K562 (cell line): ENCODE results near the gene SNX17. TPM values are rescaled to one million over a fixed set of nuclear protein-coding genes. Genes with fewer than 3 reads are reported as not detected.
A peak's percentile ranks its signal among the peaks of the same experiment; 100 is the strongest.

Experiments used
- DNMT1 ChIP-seq: fragments of 450-650 bp; IDR thresholded peaks from 2 replicates; pipeline ENCODE4 v1.6.1; 2016; ENCODE audit warnings: antibody characterized with exemption, mild to moderate bottlenecking
- E2F5 ChIP-seq: sonication (generic); formaldehyde crosslinking; IDR thresholded peaks from 2 replicates; pipeline ENCODE4 v1.8.0; 2022; ENCODE audit warnings: mild to moderate bottlenecking, missing genetic modification reagents
- ETS2 ChIP-seq: IDR thresholded peaks from 2 replicates; pipeline ENCODE4 v1.6.1; 2016; ENCODE audit warnings: borderline replicate concordance, missing genetic modification characterization, mild to moderate bottlenecking, moderate library complexity, missing compliant biosample characterization; ENCODE audit not compliant: poor library complexity, severe bottlenecking
- FIP1L1 ChIP-seq: fragments of 200-400 bp; formaldehyde crosslinking; IDR thresholded peaks from 2 replicates; pipeline ENCODE4 v1.6.1; 2018; ENCODE audit warnings: mild to moderate bottlenecking, low read depth, low read length; ENCODE audit not compliant: poor library complexity, severe bottlenecking
- MAFF ChIP-seq: IDR thresholded peaks from 2 replicates; pipeline ENCODE4 v1.6.1; 2012; ENCODE audit warnings: low read length, improper control_type of control experiment
- NFE2 ChIP-seq: IDR thresholded peaks from 2 replicates; pipeline ENCODE4 v1.6.1; 2014; ENCODE audit warnings: antibody characterized with exemption, low read depth
- NUFIP1 ChIP-seq: fragments of 450-650 bp; IDR thresholded peaks from 2 replicates; pipeline ENCODE4 v1.6.1; 2018; ENCODE audit not compliant: partially characterized antibody
- SIN3B ChIP-seq: fragments of 450-650 bp; IDR thresholded peaks from 2 replicates; pipeline ENCODE4 v1.6.1; 2017; ENCODE audit warnings: low read depth, mild to moderate bottlenecking, moderate library complexity
- SIX5 ChIP-seq, 2 experiments: IDR thresholded peaks; 2 replicates each; pipeline ENCODE4 v1.6.1; 2011; ENCODE audit warnings: low read length in 2 of 2, borderline replicate concordance in 1 of 2, low read depth in 1 of 2, mild to moderate bottlenecking in 1 of 2, moderate library complexity in 1 of 2; ENCODE audit not compliant: insufficient read depth in 1 of 2
- SREBF2 ChIP-seq: sonication (generic); formaldehyde crosslinking; IDR thresholded peaks from 2 replicates; pipeline ENCODE4 v1.4.0; 2020; ENCODE audit warnings: mild to moderate bottlenecking, missing genetic modification reagents
- TCFL5 ChIP-seq: fragments of 250-450 bp; sonication (Bioruptor Pico); conservative IDR thresholded peaks from 2 replicates; pipeline ENCODE4 v1.6.1; 2021; ENCODE audit warnings: mild to moderate bottlenecking, moderate library complexity, matching md5 sums
- TEAD2 ChIP-seq: fragments of 450-650 bp; IDR thresholded peaks from 2 replicates; pipeline ENCODE4 v1.6.1; 2016; ENCODE audit warnings: missing genetic modification characterization, control low read depth, missing compliant biosample characterization
- ZBTB12 ChIP-seq: fragments of 250-450 bp; sonication (Bioruptor Pico); IDR thresholded peaks from 2 replicates; pipeline ENCODE4 v1.4.0; 2020
- ZBTB26 ChIP-seq: fragments of 450-650 bp; formaldehyde crosslinking; IDR thresholded peaks from 2 replicates; pipeline ENCODE4 v1.4.0; 2022; ENCODE audit warnings: missing genetic modification characterization
- ZMIZ1 ChIP-seq, 2 experiments: fragments of 150-350 bp in 1 of 2; IDR thresholded peaks; 2 replicates each; pipeline ENCODE4 v1.6.1; 2012 to 2016; ENCODE audit warnings: low read depth in 2 of 2, low read length in 2 of 2, mild to moderate bottlenecking in 1 of 2, moderate library complexity in 1 of 2
- ZNF324 ChIP-seq: fragments of 250-450 bp; sonication (Bioruptor Pico); IDR thresholded peaks from 2 replicates; pipeline ENCODE4 v1.4.0; 2020; ENCODE audit warnings: mild to moderate bottlenecking
- ZSCAN32 ChIP-seq: fragments of 450-650 bp; formaldehyde crosslinking; IDR thresholded peaks from 2 replicates; pipeline ENCODE4 v1.4.0; 2020; ENCODE audit warnings: mild to moderate bottlenecking, moderate library complexity
- polyA plus RNA-seq, 8 experiments: library from polyadenylated mRNA; depleted of rRNA in 4 of 8; stranded (reverse) in 5 of 8; unstranded in 3 of 8; fragments of >200 nt; fragmentation: Nextera tagmentation in 2 of 8; fragmentation: Illumina TruSeq in 1 of 8; extraction: Ambion mirVana in 2 of 8; extraction: Trizol in 1 of 8; gene quantifications; 2 replicates each; pipeline versions ENCODE4 v1.2.1 to v1.2.3, GENCODE V29; 2011 to 2014; ENCODE audit warnings: inconsistent platforms in 1 of 8, missing spikeins in 1 of 8
- total RNA-seq, 7 experiments: library from RNA; depleted of rRNA in 6 of 7; stranded (reverse); fragments of >200 nt in 6 of 7; fragmentation: Illumina TruSeq in 2 of 7; extraction: Trizol in 2 of 7; gene quantifications; 2 replicates each; pipeline versions ENCODE4 v1.2.1 to v1.2.3, GENCODE V29; 2011 to 2021; ENCODE audit warnings: low replicate concordance in 1 of 7
- TF ChIP-seq, protein P1 (sequence below): IDR thresholded peaks from 3 replicates; pipeline ENCODE4 v1.6.1; 2011; ENCODE audit warnings: borderline replicate concordance, mild to moderate bottlenecking; ENCODE audit not compliant: insufficient read length, insufficient read depth

SNX17 gene
- total and polyA plus RNA-seq, 9 of the 15 experiments (the other 6 are each of a cell fraction or from before 2014, with no cell fraction given): 3.0 to 75.7 (median 54.6) TPM

DNA sequence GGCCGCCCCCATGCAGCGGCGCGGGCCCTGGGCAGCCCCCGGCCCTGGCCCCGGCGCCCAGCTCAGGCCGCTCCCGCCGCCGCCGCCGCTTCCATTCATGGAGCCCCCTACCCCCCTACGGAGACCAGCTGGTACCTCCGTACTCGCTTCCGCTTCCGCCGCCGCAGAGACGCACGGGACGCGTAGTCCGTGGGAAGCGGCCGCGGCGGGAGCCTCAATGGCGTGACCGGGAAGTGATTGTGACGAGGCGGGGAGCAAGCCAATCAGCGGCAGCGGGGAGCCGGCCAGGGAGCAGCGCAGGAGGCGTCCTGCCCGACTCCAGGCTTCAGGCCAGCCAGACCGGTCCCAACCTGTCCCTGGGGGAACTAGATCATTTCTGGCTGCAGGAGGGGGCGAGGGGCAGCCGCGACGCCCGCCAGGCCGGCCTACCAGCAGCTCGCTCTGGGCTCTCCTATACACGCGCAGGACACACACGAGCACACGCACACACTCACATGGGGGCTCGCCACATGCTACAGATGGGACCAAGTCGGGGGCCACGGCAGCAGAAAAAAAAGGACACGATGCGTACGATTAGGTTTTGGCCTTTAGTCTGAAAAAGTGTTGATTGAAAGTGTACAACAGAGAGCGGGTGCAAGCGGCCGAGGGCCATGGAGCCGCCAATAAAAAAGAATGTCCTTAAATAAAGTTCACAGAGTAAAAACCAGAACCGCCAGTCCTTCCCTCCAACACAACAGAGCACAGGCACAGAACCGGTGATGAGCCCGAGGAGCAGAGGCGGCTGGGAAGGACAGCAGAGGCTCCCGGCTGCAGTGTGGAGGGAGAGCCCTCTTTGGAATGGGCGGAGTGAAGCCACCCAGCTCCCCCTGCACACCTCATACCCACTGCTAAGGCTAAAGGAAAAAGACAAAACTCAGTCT lies 10.5 kb downstream of the SNX17 start, which contains the start of gene ZNF513 (continued):
- peak; percentile 91 for TF ChIP-seq FIP1L1
- no peak for TF ChIP-seq TCFL5 (CRISPR knock-in tag)
- TF ChIP-seq, protein P1, sequence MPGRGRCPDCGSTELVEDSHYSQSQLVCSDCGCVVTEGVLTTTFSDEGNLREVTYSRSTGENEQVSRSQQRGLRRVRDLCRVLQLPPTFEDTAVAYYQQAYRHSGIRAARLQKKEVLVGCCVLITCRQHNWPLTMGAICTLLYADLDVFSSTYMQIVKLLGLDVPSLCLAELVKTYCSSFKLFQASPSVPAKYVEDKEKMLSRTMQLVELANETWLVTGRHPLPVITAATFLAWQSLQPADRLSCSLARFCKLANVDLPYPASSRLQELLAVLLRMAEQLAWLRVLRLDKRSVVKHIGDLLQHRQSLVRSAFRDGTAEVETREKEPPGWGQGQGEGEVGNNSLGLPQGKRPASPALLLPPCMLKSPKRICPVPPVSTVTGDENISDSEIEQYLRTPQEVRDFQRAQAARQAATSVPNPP: no peak
- no peak for TF ChIP-seq MAFF
- 0 out of 4 replicates have a peak, but pooled peaks of 1 of the 2 experiments have one; percentile 17 for TF ChIP-seq ZMIZ1 (IDR thresholded peaks at IDR 0.05; ENCODE audit: low read depth in 2 of 2, low read length in 2 of 2)
- TF ChIP-seq ZSCAN32: no peak
- 0 out of 2 replicates have a peak, but pooled peaks have one; percentile 11 for TF ChIP-seq NFE2
- no peak for TF ChIP-seq E2F5 (CRISPR knock-in tag)
- peak; percentile 27 for TF ChIP-seq NUFIP1
- TF ChIP-seq SIX5 (IDR thresholded peaks at IDR 0.05; ENCODE audit: borderline replicate concordance in 1 of 2, insufficient read depth in 1 of 2, low read depth in 1 of 2, low read length in 2 of 2): peak; percentile 53 to 85; a peak in 3 of 4 replicates
- peak; percentile 66; the same call in 1 of the 2 replicates for TF ChIP-seq ZBTB12 (CRISPR knock-in tag)
- no peak for TF ChIP-seq DNMT1
- no peak for TF ChIP-seq ETS2 (tag)
- no peak for TF ChIP-seq SREBF2
- no peak for TF ChIP-seq TEAD2 (tag)
- 0 out of 2 replicates have a peak, but pooled peaks have one; percentile 5 for TF ChIP-seq ZBTB26
- TF ChIP-seq SIN3B: peak; percentile 78
- TF ChIP-seq ZNF324 (CRISPR knock-in tag): no peak
